SK-N-SH (cell line): ENCODE measurements around the gene AKT1. TPM values are rescaled to one million over a fixed set of nuclear protein-coding genes. Genes with fewer than 3 reads are reported as not detected.

Experiments used
- CTCF ChIA-PET: fragments of 300-600, 350-600 bp; formaldehyde crosslinking; extraction: SDS; loops from one replicate; lab custom pipeline; 2021; lab: Yijun Ruan, JAX
- POLR2A ChIA-PET: fragments of 350-600 bp; sonication (Branson Sonifier 250); formaldehyde crosslinking; extraction: SDS; loops from one replicate; lab custom pipeline; 2020; ENCODE audit warnings: antibody characterized with exemption, inconsistent platforms; lab: Yijun Ruan, JAX
- DNase-seq: peaks from one replicate; pipeline ENCODE4 v3.0.0; 2012
- H2AFZ ChIP-seq: fragments of 200-600 bp; sonication (generic); 2 replicates; pipeline ENCODE4 v1.8.1; 2016; ENCODE audit warnings: antibody characterized with exemption, mild to moderate bottlenecking, low read depth
- H3F3A ChIP-seq: fragments of 200-600 bp; sonication (generic); replicated peaks from 2 replicates; pipeline ENCODE3; 2016; ENCODE audit warnings: antibody characterized with exemption, mild to moderate bottlenecking; ENCODE audit not compliant: insufficient read depth
- H3K27ac ChIP-seq, 2 experiments: fragments of 200-500 bp in 1 of 2; fragments of 200-600 bp in 1 of 2; sonication (Bioruptor generic) in 1 of 2; sonication (generic), shearing (Covaris generic) in 1 of 2; 2 replicates each; pipeline versions ENCODE4 v1.5.1 to v1.6.1; 2014 to 2016; ENCODE audit warnings: low read depth in 2 of 2, inconsistent platforms in 1 of 2, low read length in 1 of 2, mild to moderate bottlenecking in 1 of 2, mixed read lengths in 1 of 2
- H3K27me3 ChIP-seq: fragments of 200-600 bp; sonication (generic), shearing (Covaris generic); 2 replicates; pipeline ENCODE4 v1.6.1; 2016; ENCODE audit warnings: mixed run types; ENCODE audit not compliant: insufficient read depth
- H3K36me3 ChIP-seq, 2 experiments: fragments of 200-500 bp in 1 of 2; fragments of 200-600 bp in 1 of 2; sonication (Bioruptor generic) in 1 of 2; sonication (generic) in 1 of 2; replicated peaks in 1 of 2; 2 replicates each; pipeline versions ENCODE3 to v1.5.1; 2014 to 2016; ENCODE audit warnings: low read length in 1 of 2, mild to moderate bottlenecking in 1 of 2; ENCODE audit not compliant: insufficient read depth in 2 of 2, control insufficient read depth in 1 of 2
- H3K4me1 ChIP-seq, 2 experiments: fragments of 200-500 bp in 1 of 2; fragments of 200-600 bp in 1 of 2; sonication (Bioruptor generic) in 1 of 2; sonication (generic), shearing (Covaris generic) in 1 of 2; 2 replicates each; pipeline versions ENCODE4 v1.5.1 to v1.6.1; 2014 to 2016; ENCODE audit warnings: low read depth in 1 of 2, low read length in 1 of 2, mixed run types in 1 of 2; ENCODE audit not compliant: insufficient read depth in 2 of 2, control insufficient read depth in 1 of 2
- H3K4me2 ChIP-seq: fragments of 200-600 bp; sonication (generic), shearing (Covaris generic); 2 replicates; pipeline ENCODE4 v1.6.1; 2017; ENCODE audit warnings: mixed run types
- H3K4me3 ChIP-seq, 2 experiments: fragments of 200-500 bp in 1 of 2; fragments of 200-600 bp in 1 of 2; sonication (Bioruptor generic) in 1 of 2; sonication (generic), shearing (Covaris generic) in 1 of 2; 2 replicates each; pipeline versions ENCODE4 v1.5.1 to v1.8.1; 2014 to 2016; ENCODE audit warnings: low read depth in 2 of 2, inconsistent platforms in 1 of 2, low read length in 1 of 2, mild to moderate bottlenecking in 1 of 2, mixed read lengths in 1 of 2, moderate library complexity in 1 of 2
- H3K79me2 ChIP-seq: fragments of 200-600 bp; sonication (generic); 2 replicates; pipeline ENCODE4 v1.8.1; 2017; ENCODE audit warnings: mild to moderate bottlenecking; ENCODE audit not compliant: insufficient read depth
- H3K9ac ChIP-seq: fragments of 200-600 bp; sonication (generic); 2 replicates; pipeline ENCODE4 v1.6.1; 2017; ENCODE audit warnings: mixed run types
- H3K9me2 ChIP-seq: fragments of 200-600 bp; sonication (generic); 2 replicates; pipeline ENCODE4 v1.6.1; 2017; ENCODE audit warnings: mixed run types
- H3K9me3 ChIP-seq: fragments of 200-600 bp; sonication (generic); 2 replicates; pipeline ENCODE4 v1.6.1; 2017; ENCODE audit warnings: mixed run types, mild to moderate bottlenecking, moderate library complexity
- H4K20me1 ChIP-seq: fragments of 200-600 bp; sonication (generic); 2 replicates; pipeline ENCODE4 v1.6.1; 2017; ENCODE audit warnings: mild to moderate bottlenecking, mixed run types; ENCODE audit not compliant: insufficient read depth
- ELF1 ChIP-seq: IDR thresholded peaks from 2 replicates; pipeline ENCODE4 v1.4.0; 2012
- FOSL2 ChIP-seq: IDR thresholded peaks from 2 replicates; pipeline ENCODE4 v1.4.0; 2012; ENCODE audit warnings: low read depth, mild to moderate bottlenecking, moderate library complexity, borderline replicate concordance
- FOXM1 ChIP-seq: IDR thresholded peaks from 2 replicates; pipeline ENCODE4 v1.4.0; 2012; ENCODE audit warnings: low read depth, mild to moderate bottlenecking
- GABPA ChIP-seq: IDR thresholded peaks from 2 replicates; pipeline ENCODE4 v1.4.0; 2012; ENCODE audit warnings: low read depth, mild to moderate bottlenecking
- GATA2 ChIP-seq: sonication (generic); formaldehyde crosslinking; IDR thresholded peaks from 2 replicates; pipeline ENCODE4 v1.5.0; 2020; ENCODE audit warnings: mild to moderate bottlenecking, missing genetic modification reagents
- JUND ChIP-seq: IDR thresholded peaks from 2 replicates; pipeline ENCODE4 v1.4.0; 2012
- MEF2A ChIP-seq: IDR thresholded peaks from 2 replicates; pipeline ENCODE4 v1.4.0; 2012; ENCODE audit warnings: low read depth, borderline replicate concordance
- POLR2AphosphoS5 ChIP-seq: IDR thresholded peaks from 2 replicates; pipeline ENCODE4 v1.6.1; 2012; ENCODE audit warnings: low read depth, low read length
- RXRA ChIP-seq: IDR thresholded peaks from 2 replicates; pipeline ENCODE4 v1.4.0; 2012; ENCODE audit warnings: low read depth, mild to moderate bottlenecking, borderline replicate concordance
- SMC3 ChIP-seq: IDR thresholded peaks from 2 replicates; pipeline ENCODE4 v1.6.1; 2012; ENCODE audit warnings: low read depth, low read length, improper control_type of control experiment
- TAF1 ChIP-seq: IDR thresholded peaks from 2 replicates; pipeline ENCODE4 v1.6.1; 2012; ENCODE audit warnings: low read depth, mild to moderate bottlenecking, low read length, moderate library complexity, borderline replicate concordance
- USF1 ChIP-seq: IDR thresholded peaks from 2 replicates; pipeline ENCODE4 v1.4.0; 2012; ENCODE audit warnings: low read depth, borderline replicate concordance
- USF2 ChIP-seq: fragments of 150-350 bp; IDR thresholded peaks from 2 replicates; pipeline ENCODE4 v1.6.1; 2017; ENCODE audit warnings: antibody characterized with exemption, low read length, low read depth, borderline replicate concordance
- YY1 ChIP-seq: IDR thresholded peaks from 2 replicates; pipeline ENCODE4 v1.4.0; 2012; ENCODE audit warnings: low read depth, mild to moderate bottlenecking
- ZBTB33 ChIP-seq: IDR thresholded peaks from 2 replicates; pipeline ENCODE4 v1.4.0; 2012; ENCODE audit warnings: low read depth, borderline replicate concordance
- WGBS: methylation state at CpG from one replicate; pipeline ENCODE4 v1.1.6; 2017; ENCODE audit warnings: low lambda C conversion rate; 5-methylcytosine and 5-hydroxymethylcytosine counted together
- polyA plus RNA-seq, 3 experiments: library from polyadenylated mRNA; depleted of rRNA; stranded (reverse); fragments of >200 nt; gene quantifications; 2 replicates each; pipeline ENCODE4 v1.2.3, GENCODE V29; 2012

Gene AKT1
- polyA plus RNA-seq, 1 of the 3 experiments (the other 2 are of a cell fraction): 198 TPM

- no peak overlapping the region for H3K4me2 ChIP-seq
- H4K20me1 ChIP-seq: peaks cover 31% of the 10 kb centered on the region
- peaks cover 8 to 39% of the 10 kb centered on the region in 2 experiments for H3K36me3 ChIP-seq
- peaks cover 50% of the 10 kb centered on the region for H3K79me2 ChIP-seq
- no peak for TF ChIP-seq FOXM1
- TF ChIP-seq FOSL2: no peak
- TF ChIP-seq MEF2A: no peak
- no peak for TF ChIP-seq USF2
- no peak for TF ChIP-seq ELF1
- TF ChIP-seq ZBTB33: no peak
- TF ChIP-seq JUND: no peak
- no peak for TF ChIP-seq TAF1
- TF ChIP-seq SMC3: no peak
- TF ChIP-seq, all 33 proteins: peak for 0
- no peak for DNase-seq
- Histone ChIP-seq H3K4me3 (no peak overlapping the region), H3K9ac (no peak overlapping the region), H3K27me3 (no peaks in the 10 kb centered on the region), H3K4me1 (peaks cover 8 to 12% of the 10 kb centered on the region in 2 experiments; a peak in 3 of 4 replicates), H3F3A (no peaks in the 10 kb centered on the region), H3K9me3 (no peaks in the 10 kb centered on the region), H3K27ac (no peak overlapping the region), H3K9me2 (no peaks in the 10 kb centered on the region), H2AFZ (no peak overlapping the region)
- POLR2A ChIA-PET: no interaction called here
- WGBS: 91% methylated on average over 12 of the region's 19 CpGs
- CTCF ChIA-PET: interaction anchor here (1.2 to 4.3 kb wide), 3 partner anchors 11 to 68 kb away, joined by 4 to 26 read pairs (median 5); partner anchors contain the start of gene ZBTB42
These were observed 37.7 kb downstream of the AKT1 start for GRCh38 chr14:104757681-104758392.

GRCh38 chr14:104757238-104757585 is 38.3 kb downstream of the AKT1 start:
- no peak for DNase-seq
- Histone ChIP-seq H3K27ac (no peak overlapping the region), H3K9me3 (no peaks in the 10 kb centered on the region), H3K36me3 (peaks cover 8 to 39% of the 10 kb centered on the region in 2 experiments), H3K4me3 (no peak overlapping the region), H3K27me3 (no peaks in the 10 kb centered on the region), H3F3A (no peaks in the 10 kb centered on the region), H3K4me1 (peaks cover 8 to 12% of the 10 kb centered on the region in 2 experiments; a peak in 3 of 4 replicates), H2AFZ (no peak overlapping the region), H3K79me2 (peaks cover 50% of the 10 kb centered on the region), H3K4me2 (no peak overlapping the region), H3K9me2 (no peaks in the 10 kb centered on the region), H4K20me1 (peaks cover 31% of the 10 kb centered on the region), H3K9ac (no peak overlapping the region)
- ChIA-PET CTCF (interaction anchor here (2.1 to 4.3 kb wide), 2 partner anchors 11 to 43 kb away, joined by 5 to 26 read pairs; partner anchors contain the start of gene ZBTB42), POLR2A (no interaction called here)
- TF ChIP-seq YY1 (no peak), USF1 (no peak), MEF2A (no peak), RXRA (no peak), POLR2AphosphoS5 (no peak), GATA2 (CRISPR knock-in tag) (no peak), JUND (no peak), GABPA (no peak)
- 76% methylated on average over 6 of the region's 10 CpGs for WGBS
